ENCODE results near the gene PSMA2.

Gene PSMA2

GRCh38 chr7:42939457-42940240 is 7.7 kb upstream of the PSMA2 start:
- DNase-seq: no peak

DNA sequence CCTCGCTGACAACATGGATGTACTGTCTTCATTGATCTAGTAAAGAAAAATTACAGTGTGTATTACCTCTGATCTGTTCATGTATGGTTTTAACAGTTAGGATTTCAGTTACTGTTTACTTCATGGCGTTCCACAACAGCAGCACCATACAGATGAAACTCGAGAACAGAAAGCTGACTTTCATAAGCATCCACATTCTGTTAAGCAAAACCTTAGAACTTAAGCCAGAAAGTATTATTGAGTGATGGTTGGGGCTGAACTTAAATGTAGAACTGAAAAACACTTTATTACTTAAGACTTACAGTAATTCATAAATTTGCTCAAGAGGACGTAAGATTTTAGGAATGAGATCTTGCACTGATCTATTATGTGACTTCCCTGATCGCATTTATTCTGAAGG is 3.9 kb upstream of the PSMA2 start:
- DNase-seq: no peak

DNA sequence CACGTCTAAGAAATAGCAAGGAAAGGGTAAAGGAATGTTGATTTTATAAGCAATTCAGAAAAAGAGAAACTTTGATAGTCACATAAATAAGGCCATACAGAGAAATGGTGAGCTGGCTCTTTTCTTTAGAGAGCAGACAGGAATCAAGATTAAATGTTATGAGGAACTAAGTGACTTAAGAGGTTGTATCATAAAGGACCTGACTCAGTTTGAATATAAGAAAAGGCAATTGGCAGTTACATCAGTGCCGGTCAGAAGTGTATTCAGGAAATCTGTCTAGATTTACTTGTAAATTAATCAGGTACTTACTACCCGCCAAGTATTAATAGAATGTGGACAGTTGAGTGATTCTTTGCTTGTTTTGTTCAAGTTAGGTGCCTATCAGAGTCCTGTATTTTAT is 2.3 kb upstream of the PSMA2 start:
- DNase-seq: no peak

GRCh38 chr7:42932811-42933591 is 1.0 kb upstream of the PSMA2 start:
- DNase-seq: no peak

GRCh38 chr7:42931447-42931833 is 534 bp downstream of the PSMA2 start:
- no peak for DNase-seq

GRCh38 chr7:42930889-42931288 is 1.1 kb downstream of the PSMA2 start:
- DNase-seq: no peak

DNA sequence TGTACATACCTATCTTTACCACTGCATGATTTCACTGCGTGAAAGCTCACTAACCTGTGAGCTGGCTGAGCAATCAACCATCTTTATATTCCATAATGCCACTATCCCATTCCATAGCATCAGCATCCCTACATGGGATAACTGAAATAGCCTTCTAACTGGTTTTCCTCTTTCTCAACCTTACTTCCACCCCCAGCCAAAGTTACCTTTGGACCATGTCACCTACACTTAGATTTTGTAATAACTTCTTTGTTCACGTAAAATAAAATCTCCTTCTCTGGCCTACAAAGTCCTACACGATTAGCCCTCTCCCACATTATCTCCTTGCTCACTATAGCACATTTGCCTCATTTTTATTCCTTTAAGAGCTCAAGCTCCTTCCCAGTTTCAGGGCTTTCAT is 2.5 kb downstream of the PSMA2 start:
- no peak for DNase-seq

GRCh38 chr7:42928754-42929153 is 3.2 kb downstream of the PSMA2 start:
- no peak for DNase-seq

DNA sequence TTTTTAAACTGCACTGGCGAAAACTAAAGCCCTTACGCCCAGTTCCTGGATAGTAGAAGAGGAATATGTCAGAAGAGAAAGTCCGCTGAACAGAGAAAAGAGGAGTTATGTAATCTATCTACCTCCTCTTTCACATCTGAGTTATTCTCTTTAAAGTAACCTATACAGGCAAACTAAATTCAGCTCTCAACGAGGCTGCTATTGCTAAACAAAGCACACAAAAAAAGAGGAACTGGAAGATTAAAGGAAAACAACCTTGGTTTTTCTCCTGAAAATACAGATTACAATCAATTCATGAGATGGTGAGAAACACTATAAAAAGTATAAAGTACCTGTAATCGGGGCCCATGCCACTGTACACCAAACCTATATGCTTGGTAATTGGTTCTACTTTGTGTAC is 5.8 kb downstream of the PSMA2 start:
- DNase-seq: no peak

DNA sequence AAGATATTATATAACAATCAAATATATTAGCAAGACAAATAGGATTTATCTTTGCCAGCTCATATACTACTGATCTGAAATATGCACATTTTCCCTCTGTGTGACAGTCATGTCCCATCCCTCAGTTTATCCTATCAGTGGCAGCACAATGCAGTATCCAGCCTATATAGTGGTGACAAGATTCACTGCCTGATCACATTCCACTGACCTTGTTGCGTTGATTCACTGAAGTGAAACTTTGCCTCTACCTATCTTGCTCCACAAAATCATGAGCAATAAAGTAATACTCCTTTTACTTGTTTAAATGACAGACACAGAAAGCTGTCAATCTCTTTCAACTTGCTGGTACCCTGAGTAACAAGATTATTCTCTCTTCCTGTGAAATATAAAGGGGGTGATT is 6.3 kb downstream of the PSMA2 start:
- DNase-seq: no peak

DNA sequence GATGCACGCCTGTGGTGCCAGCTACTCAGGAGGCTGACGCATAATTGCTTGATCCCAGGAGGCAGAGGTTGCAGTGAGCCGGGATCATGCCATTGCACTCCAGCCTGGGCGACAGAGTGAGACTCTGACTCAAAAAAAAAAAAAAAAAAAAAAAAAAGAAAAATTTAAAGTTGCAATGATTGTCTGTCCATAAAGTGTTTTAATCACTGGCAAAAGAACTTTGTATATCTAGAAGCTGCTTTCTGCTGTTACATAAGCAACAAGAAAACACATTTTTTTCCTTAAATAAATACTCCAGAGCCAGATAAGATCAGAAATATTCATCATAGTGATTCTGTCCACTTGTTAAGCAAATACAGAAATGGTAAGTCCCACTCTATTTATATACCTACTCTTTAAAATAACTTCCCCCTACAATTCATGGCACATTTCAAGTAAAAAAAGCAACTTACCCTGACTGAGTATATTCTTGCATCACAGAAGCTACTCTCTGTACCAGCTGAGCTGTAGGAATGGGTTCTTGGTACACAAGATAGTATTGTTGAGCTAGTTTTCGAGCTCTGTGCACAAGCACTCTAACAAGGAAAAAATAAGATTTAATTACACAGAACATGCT is 7.6 kb downstream of the PSMA2 start:
- no peak for DNase-seq

DNA sequence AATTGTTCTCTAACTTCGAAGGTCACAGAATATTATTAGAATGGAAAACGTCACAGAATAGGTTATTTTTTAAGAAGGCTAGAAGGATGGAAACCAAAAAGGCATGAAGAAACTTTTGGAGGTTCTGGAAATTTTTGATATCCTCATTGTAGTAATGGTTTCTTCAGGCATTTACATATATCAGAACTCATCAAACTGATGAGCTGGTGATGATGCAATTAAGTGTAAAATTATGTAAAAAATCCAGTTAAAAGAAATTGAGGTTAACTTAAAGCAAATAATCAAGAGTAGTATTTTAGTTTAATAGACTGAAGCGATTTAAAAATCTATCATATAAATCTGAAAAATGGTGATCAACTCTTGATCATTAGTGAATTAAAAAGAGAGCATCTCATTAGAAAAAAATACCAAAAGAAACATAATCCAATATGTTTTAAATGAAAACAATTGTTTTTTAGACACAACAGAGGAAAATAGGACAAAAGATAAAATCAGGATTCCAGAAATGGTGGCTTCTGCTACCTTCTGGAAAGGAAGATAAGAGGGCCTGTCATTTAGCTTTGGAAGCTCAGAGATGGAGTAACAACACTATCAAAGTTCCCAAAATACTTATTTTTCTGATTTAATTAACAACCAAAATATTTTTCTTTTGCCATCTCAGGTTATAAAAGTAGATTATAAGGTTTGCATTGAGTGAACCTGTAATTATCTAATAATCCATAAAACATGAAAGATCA is 9.8 kb downstream of the PSMA2 start:
- DNase-seq: no peak

DNA sequence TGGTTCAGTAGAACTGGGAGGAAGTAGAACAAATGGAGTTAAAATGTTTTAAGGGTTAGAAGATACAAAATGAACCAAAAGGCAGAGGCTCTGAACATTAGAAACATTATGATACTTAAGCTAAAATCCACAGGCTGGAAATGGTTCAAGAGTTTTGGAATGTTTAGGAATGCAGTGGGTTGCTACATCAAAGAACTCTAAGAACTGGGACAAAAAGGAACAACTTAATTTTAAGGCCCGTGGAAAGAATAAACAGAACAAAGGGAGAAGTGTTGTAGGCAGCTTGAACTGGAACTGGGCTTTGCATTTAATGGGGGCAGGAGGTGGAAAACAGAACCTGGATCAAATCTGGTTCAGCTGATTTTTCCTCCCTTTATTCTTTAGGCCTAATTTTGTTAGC is 16.6 kb downstream of the PSMA2 start:
- no peak for DNase-seq

DNA sequence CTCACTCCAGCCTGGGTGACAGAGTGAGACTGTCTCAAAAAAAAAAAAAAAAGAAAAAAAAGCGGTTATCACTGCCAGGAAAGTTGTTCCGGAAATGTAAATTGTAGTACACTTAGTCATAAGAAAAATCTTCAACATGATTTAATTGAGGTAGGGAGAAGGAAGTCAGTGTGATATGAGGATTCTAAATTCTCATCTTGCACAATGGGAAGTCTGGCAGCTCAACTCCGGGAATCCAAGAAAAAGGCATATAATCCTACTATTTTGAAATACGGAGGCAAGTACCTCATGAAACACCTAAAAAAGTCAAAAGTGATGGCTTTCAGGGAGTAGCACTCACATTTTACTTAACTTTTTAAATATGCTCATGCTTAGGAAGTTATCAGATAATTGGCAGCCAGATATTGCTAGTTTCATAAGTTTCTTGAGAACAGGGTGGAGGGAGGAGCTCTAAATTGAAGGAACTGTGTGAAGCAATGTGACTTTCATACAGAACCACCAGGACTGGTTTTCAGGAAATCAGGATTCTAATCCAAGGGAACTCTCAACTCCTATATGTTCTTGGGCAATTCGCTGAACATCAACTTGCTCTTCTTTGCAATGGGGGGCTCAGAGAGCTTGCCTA is 17.4 kb downstream of the PSMA2 start:
- no peak for DNase-seq

DNA sequence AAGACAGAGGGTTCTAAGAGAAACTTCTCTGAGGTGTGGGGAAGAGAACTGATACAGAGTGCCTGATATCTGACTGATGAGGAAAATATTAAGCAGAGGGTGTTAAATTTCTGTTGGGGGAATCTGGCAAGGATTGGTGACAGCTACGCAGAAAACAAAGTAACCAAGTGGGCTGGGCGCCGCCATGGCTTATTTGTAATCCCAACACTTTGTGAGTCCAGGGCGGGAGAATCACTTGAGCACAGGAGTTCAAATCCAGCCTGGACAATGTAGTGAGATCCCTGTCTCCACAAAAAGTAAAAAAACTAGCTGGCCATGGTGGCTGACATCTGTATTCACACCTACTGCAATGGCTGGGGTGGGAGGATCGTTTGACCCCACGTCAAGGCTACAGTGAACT is 18.0 kb downstream of the PSMA2 start:
- no peak for DNase-seq

GRCh38 chr7:42913591-42913990 is 18.4 kb downstream of the PSMA2 start:
- DNase-seq: no peak

GRCh38 chr7:42911454-42912447 is 20.2 kb downstream of the PSMA2 start, which contains the start of gene C7orf25:
Gene C7orf25 (minus strand): TSS chr7:42912070. CDS start chr7:42910900, 1,170 bp downstream.
- DNase-seq: peak; percentile 97

DNA sequence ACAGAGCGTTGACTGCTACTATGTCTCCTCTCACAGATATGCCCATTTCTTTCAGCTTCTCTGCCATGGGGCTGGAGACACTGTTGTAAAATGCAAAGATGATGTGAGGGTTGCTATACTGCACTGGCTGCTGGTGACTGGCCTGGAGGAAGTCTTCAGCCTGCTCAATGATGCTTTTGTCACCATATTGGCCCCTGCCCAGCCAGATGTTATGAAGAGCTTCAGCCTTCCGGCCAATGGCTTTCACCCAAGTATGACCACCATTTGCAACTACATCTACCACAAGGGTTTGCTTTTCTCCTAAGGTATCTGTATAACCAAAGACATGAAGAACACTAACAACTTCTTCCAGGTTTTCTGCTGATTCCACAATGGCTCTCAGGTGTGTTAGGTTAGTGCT is 21.7 kb downstream of the PSMA2 start:
- no peak for DNase-seq

DNA sequence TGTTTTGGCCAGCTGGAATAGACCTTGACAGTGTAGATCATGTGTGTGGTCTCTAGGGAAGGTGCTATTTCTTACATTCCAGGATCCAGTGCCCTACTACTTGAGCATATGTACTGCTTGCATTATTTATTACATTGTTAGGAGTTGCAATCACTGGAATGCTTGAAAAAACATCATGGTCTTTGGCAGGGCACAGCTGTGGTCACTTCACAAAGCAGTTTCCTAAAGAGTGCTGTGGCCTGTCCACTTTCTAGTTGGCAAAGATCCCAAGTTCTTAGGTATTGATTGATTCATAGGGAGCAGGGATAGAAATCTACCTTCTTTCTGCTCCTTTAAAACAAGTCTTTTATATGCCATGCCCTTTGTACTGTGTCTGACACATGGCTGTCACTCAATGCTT is 24.7 kb downstream of the PSMA2 start:
- no peak for DNase-seq

DNA sequence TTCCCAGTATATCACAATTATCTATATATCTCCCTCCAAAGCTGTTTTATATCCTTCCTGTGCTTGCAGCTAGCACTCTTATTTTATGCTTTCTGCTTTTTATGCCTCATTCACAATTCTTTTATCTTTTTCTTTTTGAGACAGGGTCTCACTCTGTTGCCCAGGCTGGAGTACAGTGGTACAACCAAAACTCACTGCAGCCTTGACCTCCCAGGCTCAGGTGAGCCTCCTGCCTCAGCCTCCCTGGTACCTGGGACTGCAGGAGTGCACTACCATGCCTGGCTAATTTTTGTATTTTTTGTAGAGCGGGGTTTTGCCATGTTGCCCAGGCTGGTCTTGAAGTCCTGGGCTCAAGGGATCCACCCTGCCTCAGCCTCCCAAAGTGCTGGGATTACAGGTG is 25.8 kb downstream of the PSMA2 start:
- no peak for DNase-seq

DNA sequence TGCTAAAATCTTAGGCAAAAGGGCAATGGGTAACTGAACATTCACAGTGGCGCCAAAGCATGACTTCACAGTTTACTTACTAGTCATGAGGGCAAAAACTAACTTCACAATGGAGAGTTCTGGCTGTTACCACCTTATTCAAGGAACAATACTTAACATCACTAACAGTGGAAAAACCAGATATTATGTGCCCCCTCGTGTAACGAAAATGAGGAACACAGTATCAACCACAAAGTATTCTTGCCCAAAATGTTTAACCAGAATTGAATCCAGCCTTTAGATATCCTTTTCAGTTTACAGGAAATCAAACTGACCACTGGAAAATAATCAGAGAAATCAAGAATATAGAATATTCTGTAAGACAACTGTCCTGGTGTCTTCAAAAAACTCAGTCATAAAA is 29.6 kb downstream of the PSMA2 start:
- no peak for DNase-seq

DNA sequence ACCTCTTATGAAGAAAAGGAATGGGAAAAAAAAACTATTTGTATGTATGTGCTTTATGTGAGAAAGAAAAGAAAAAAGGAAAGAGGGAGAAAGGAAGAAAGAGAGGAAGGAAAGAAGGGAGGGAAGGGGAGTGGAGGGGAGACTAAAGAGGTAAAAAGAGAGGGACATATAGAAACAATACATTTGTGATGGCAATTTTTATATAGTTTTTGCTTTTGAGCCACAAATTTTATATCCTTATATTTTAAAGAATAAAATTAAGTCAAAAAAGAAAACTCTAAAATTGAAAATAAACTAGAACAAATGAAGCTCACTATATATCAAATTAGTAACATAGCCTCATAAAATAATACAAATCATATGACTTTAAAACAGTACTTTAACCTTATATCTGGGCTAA is 31.1 kb downstream of the PSMA2 start:
- DNase-seq: no peak
